SK-N-SH treated with all-trans-retinoic acid at 6 μM for 48 hours (cell line): Measurements from ENCODE around the gene CCM2.
"Not testable (repeated sequence)": the region's sequence is repeated elsewhere in the genome, so short reads cannot be mapped to it uniquely, and the experiment has no call there.

ENCODE experiments used
- ATAC-seq: fragments of 200-7000 bp; cut with Tn5 transposase; 3 replicates; pipeline ENCODE4 v1.9.1; 2020; ENCODE audit warnings: mild to moderate bottlenecking, moderate library complexity
- ARNTL ChIP-seq: fragments of 450-650 bp; formaldehyde crosslinking; IDR thresholded peaks from 2 replicates; pipeline ENCODE4 v1.5.0; 2020; ENCODE audit warnings: low read depth, mild to moderate bottlenecking, moderate library complexity, borderline replicate concordance
- BACH2 ChIP-seq: fragments of 250-450 bp; sonication (Bioruptor Pico); IDR thresholded peaks from 2 replicates; pipeline ENCODE4 v1.9.0; 2021; ENCODE audit warnings: mild to moderate bottlenecking, borderline replicate concordance
- CSDC2 ChIP-seq: fragments of 250-450 bp; sonication (Bioruptor Pico); IDR thresholded peaks from 2 replicates; pipeline ENCODE4 v1.5.0; 2020; ENCODE audit warnings: mild to moderate bottlenecking, moderate library complexity
- ESRRG ChIP-seq: fragments of 250-450 bp; sonication (Bioruptor Pico); IDR thresholded peaks from 2 replicates; pipeline ENCODE4 v1.6.1; 2021; ENCODE audit warnings: mild to moderate bottlenecking
- ISL1 ChIP-seq: fragments of 250-450 bp; sonication (Bioruptor Pico); IDR thresholded peaks from 2 replicates; pipeline ENCODE4 v2.1.2; 2022; ENCODE audit warnings: mild to moderate bottlenecking, moderate library complexity
- OSR1 ChIP-seq: fragments of 250-450 bp; sonication (Bioruptor Pico); IDR thresholded peaks from 2 replicates; pipeline ENCODE4 v1.8.0; 2022; ENCODE audit warnings: moderate library complexity, mild to moderate bottlenecking, inconsistent platforms
- PPARA ChIP-seq: fragments of 250-450 bp; sonication (Bioruptor Pico); IDR thresholded peaks from 2 replicates; pipeline ENCODE4 v1.5.0; 2020; ENCODE audit warnings: mild to moderate bottlenecking, borderline replicate concordance
- RARB ChIP-seq: fragments of 250-450 bp; sonication (Bioruptor Pico); IDR thresholded peaks from 2 replicates; pipeline ENCODE4 v1.8.0; 2021; ENCODE audit warnings: mild to moderate bottlenecking, moderate library complexity
- SNAI2 ChIP-seq: fragments of 250-450 bp; sonication (Bioruptor Pico); IDR thresholded peaks from 2 replicates; pipeline ENCODE4 v1.5.0; 2020; ENCODE audit warnings: mild to moderate bottlenecking, moderate library complexity
- TOX ChIP-seq: fragments of 250-450 bp; sonication (Bioruptor Pico); IDR thresholded peaks from 2 replicates; pipeline ENCODE4 v1.8.0; 2021; ENCODE audit warnings: mild to moderate bottlenecking, moderate library complexity, borderline replicate concordance
- ZC3H10 ChIP-seq: fragments of 250-450 bp; sonication (Bioruptor Pico); IDR thresholded peaks from 2 replicates; pipeline ENCODE4 v1.5.1; 2021; ENCODE audit warnings: mild to moderate bottlenecking, moderate library complexity
- ZFP3 ChIP-seq: fragments of 250-450 bp; sonication (Bioruptor Pico); IDR thresholded peaks from 2 replicates; pipeline ENCODE4 v1.5.0; 2020; ENCODE audit warnings: mild to moderate bottlenecking, moderate library complexity
- ZFP30 ChIP-seq: fragments of 450-650 bp; formaldehyde crosslinking; IDR thresholded peaks from 2 replicates; pipeline ENCODE4 v1.5.0; 2022; ENCODE audit warnings: mild to moderate bottlenecking, moderate library complexity
- ZNF565 ChIP-seq: fragments of 450-650 bp; formaldehyde crosslinking; conservative IDR thresholded peaks from 2 replicates; pipeline ENCODE4 v1.5.0; 2020; ENCODE audit warnings: low read depth, mild to moderate bottlenecking, moderate library complexity
- ZNF70 ChIP-seq: fragments of 450-650 bp; formaldehyde crosslinking; IDR thresholded peaks from 2 replicates; pipeline ENCODE4 v1.5.0; 2020; ENCODE audit warnings: mild to moderate bottlenecking, moderate library complexity
- ZNF8 ChIP-seq: fragments of 450-650 bp; formaldehyde crosslinking; IDR thresholded peaks from 2 replicates; pipeline ENCODE4 v1.5.0; 2020; ENCODE audit warnings: mild to moderate bottlenecking, moderate library complexity
- TF ChIP-seq, protein P1 (sequence below): fragments of 250-450 bp; sonication (Bioruptor Pico); IDR thresholded peaks from 2 replicates; pipeline ENCODE4 v1.8.0; 2020; ENCODE audit warnings: mild to moderate bottlenecking, moderate library complexity, borderline replicate concordance
- TF ChIP-seq, protein P2 (sequence below): fragments of 250-450 bp; sonication (Bioruptor Pico); IDR thresholded peaks from 2 replicates; pipeline ENCODE4 v1.5.1; 2020; ENCODE audit warnings: low read depth, mild to moderate bottlenecking, moderate library complexity
- TF ChIP-seq, protein P3 (sequence below): fragments of 250-450 bp; sonication (Bioruptor Pico); IDR thresholded peaks from 2 replicates; pipeline ENCODE4 v1.5.1; 2021; ENCODE audit warnings: mild to moderate bottlenecking, moderate library complexity
- TF ChIP-seq, protein P4 (sequence below): fragments of 250-450 bp; sonication (Bioruptor Pico); IDR thresholded peaks from 2 replicates; pipeline ENCODE4 v1.5.0; 2020; ENCODE audit warnings: mild to moderate bottlenecking, moderate library complexity
- TF ChIP-seq, protein P5 (sequence below): fragments of 250-450 bp; sonication (Bioruptor Pico); IDR thresholded peaks from 2 replicates; pipeline ENCODE4 v1.8.0; 2021; ENCODE audit warnings: low read depth, mild to moderate bottlenecking, moderate library complexity, borderline replicate concordance

The CCM2 gene

DNA sequence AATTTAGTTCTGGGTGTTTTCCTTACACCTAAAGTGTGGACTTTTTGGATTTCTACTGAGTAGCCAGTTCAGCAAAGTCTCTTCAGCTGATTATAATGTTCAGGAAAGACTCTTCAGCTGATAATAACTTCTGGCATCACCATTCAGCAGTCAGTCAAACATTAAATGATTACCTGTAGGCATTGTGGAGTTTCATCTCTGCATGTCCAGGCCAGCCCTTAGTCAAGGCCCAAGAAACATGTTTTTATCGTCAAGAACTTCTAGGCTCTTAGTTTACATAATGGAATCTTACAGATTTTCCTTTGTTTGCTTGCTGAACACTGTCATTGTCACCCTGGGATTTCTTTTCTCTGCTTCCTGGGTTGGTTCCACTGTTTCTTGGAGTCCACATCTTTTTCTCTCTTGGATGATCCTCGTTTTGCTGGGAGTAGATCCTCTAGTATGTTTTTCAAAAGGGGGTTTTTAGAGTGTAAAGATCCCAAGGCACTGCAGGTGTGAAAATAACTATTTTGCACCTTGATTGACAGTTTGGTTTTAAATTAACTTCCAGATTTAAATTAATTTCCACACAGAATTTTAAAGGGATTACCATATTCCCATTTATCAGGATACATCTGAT, 24.2 kb downstream of the CCM2 start:
- TF ChIP-seq OSR1 (CRISPR knock-in tag): no peak
- TF ChIP-seq, protein P1, sequence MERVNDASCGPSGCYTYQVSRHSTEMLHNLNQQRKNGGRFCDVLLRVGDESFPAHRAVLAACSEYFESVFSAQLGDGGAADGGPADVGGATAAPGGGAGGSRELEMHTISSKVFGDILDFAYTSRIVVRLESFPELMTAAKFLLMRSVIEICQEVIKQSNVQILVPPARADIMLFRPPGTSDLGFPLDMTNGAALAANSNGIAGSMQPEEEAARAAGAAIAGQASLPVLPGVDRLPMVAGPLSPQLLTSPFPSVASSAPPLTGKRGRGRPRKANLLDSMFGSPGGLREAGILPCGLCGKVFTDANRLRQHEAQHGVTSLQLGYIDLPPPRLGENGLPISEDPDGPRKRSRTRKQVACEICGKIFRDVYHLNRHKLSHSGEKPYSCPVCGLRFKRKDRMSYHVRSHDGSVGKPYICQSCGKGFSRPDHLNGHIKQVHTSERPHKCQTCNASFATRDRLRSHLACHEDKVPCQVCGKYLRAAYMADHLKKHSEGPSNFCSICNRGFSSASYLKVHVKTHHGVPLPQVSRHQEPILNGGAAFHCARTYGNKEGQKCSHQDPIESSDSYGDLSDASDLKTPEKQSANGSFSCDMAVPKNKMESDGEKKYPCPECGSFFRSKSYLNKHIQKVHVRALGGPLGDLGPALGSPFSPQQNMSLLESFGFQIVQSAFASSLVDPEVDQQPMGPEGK (CRISPR knock-in tag): no peak
- TF ChIP-seq ZFP3 (CRISPR knock-in tag): no peak
- no peak for TF ChIP-seq ISL1 (CRISPR knock-in tag)
- TF ChIP-seq, protein P2, sequence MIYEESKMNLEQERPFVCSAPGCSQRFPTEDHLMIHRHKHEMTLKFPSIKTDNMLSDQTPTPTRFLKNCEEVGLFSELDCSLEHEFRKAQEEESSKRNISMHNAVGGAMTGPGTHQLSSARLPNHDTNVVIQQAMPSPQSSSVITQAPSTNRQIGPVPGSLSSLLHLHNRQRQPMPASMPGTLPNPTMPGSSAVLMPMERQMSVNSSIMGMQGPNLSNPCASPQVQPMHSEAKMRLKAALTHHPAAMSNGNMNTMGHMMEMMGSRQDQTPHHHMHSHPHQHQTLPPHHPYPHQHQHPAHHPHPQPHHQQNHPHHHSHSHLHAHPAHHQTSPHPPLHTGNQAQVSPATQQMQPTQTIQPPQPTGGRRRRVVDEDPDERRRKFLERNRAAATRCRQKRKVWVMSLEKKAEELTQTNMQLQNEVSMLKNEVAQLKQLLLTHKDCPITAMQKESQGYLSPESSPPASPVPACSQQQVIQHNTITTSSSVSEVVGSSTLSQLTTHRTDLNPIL: no peak
- TF ChIP-seq ARNTL: no peak
- no peak for TF ChIP-seq ZNF8 (CRISPR knock-in tag)
- TF ChIP-seq, protein P3, sequence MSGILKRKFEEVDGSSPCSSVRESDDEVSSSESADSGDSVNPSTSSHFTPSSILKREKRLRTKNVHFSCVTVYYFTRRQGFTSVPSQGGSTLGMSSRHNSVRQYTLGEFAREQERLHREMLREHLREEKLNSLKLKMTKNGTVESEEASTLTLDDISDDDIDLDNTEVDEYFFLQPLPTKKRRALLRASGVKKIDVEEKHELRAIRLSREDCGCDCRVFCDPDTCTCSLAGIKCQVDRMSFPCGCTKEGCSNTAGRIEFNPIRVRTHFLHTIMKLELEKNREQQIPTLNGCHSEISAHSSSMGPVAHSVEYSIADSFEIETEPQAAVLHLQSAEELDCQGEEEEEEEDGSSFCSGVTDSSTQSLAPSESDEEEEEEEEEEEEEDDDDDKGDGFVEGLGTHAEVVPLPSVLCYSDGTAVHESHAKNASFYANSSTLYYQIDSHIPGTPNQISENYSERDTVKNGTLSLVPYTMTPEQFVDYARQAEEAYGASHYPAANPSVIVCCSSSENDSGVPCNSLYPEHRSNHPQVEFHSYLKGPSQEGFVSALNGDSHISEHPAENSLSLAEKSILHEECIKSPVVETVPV (CRISPR knock-in tag): no peak
- TF ChIP-seq SNAI2 (CRISPR knock-in tag): no peak
- TF ChIP-seq ZC3H10: no peak
- TF ChIP-seq, protein P4, sequence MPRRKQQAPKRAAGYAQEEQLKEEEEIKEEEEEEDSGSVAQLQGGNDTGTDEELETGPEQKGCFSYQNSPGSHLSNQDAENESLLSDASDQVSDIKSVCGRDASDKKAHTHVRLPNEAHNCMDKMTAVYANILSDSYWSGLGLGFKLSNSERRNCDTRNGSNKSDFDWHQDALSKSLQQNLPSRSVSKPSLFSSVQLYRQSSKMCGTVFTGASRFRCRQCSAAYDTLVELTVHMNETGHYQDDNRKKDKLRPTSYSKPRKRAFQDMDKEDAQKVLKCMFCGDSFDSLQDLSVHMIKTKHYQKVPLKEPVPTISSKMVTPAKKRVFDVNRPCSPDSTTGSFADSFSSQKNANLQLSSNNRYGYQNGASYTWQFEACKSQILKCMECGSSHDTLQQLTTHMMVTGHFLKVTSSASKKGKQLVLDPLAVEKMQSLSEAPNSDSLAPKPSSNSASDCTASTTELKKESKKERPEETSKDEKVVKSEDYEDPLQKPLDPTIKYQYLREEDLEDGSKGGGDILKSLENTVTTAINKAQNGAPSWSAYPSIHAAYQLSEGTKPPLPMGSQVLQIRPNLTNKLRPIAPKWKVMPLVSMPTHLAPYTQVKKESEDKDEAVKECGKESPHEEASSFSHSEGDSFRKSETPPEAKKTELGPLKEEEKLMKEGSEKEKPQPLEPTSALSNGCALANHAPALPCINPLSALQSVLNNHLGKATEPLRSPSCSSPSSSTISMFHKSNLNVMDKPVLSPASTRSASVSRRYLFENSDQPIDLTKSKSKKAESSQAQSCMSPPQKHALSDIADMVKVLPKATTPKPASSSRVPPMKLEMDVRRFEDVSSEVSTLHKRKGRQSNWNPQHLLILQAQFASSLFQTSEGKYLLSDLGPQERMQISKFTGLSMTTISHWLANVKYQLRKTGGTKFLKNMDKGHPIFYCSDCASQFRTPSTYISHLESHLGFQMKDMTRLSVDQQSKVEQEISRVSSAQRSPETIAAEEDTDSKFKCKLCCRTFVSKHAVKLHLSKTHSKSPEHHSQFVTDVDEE: no peak
- TF ChIP-seq, protein P5, sequence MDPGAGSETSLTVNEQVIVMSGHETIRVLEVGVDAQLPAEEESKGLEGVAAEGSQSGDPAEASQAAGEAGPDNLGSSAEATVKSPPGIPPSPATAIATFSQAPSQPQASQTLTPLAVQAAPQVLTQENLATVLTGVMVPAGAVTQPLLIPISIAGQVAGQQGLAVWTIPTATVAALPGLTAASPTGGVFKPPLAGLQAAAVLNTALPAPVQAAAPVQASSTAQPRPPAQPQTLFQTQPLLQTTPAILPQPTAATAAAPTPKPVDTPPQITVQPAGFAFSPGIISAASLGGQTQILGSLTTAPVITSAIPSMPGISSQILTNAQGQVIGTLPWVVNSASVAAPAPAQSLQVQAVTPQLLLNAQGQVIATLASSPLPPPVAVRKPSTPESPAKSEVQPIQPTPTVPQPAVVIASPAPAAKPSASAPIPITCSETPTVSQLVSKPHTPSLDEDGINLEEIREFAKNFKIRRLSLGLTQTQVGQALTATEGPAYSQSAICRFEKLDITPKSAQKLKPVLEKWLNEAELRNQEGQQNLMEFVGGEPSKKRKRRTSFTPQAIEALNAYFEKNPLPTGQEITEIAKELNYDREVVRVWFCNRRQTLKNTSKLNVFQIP (CRISPR knock-in tag): no peak
- no peak for TF ChIP-seq TOX (CRISPR knock-in tag)
- TF ChIP-seq ZNF70 (CRISPR knock-in tag): no peak
- TF ChIP-seq RARB (CRISPR knock-in tag): no peak
- TF ChIP-seq PPARA (CRISPR knock-in tag): no peak
- no peak for TF ChIP-seq BACH2 (CRISPR knock-in tag)
- no peak for TF ChIP-seq CSDC2 (CRISPR knock-in tag)
- TF ChIP-seq ZFP30 (CRISPR knock-in tag): no peak
- TF ChIP-seq ZNF565: no peak
- ATAC-seq: no peak

DNA sequence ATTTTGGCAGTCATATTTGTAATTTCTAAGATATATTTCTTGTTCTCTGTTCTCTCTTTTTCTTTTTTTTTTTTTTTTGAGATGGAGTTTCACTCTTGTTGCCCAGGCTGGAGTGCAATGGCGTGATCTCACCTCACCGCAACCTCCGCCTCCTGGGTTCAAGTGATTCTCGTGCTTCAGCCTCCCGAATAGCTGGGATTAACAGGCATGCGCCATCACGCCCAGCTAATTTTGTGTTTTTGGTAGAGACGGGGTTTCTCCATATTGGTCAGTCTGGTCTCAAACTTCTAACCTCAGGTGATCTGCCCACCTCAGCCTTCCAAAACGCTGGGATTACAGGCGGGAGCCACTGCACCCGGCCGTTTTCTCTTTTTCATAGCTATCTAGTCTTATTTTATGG, 25.5 kb downstream of the CCM2 start:
- ATAC-seq: not testable (repeated sequence)

DNA sequence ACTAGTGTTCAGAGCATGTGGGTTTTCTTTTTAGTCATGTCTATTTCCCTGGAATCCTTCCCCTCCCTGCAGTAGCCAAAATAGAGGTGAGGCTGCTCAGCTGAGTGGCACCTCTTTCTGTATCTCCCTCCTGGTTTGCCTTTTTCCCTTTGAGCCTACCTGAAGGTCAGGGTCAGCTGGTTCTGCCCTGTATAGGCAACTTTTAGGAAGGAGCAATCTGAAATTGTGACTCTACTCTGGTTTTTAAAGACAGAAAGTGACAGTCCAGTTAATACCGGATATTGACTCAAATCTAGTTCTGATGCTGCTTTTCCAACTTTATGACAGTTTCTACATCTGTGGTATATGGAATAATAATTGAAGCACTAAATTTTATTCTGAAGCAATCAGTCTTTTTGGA, 26.0 kb downstream of the CCM2 start:
- ATAC-seq: no peak
- TF ChIP-seq ESRRG: no peak
- TF ChIP-seq, protein P2: no peak
- TF ChIP-seq ARNTL: no peak
- no peak for TF ChIP-seq ZC3H10
- no peak for TF ChIP-seq SNAI2 (CRISPR knock-in tag)
- TF ChIP-seq TOX (CRISPR knock-in tag): no peak
- no peak for TF ChIP-seq ZNF565
- TF ChIP-seq PPARA (CRISPR knock-in tag): no peak
